GM12874 (cell line): ENCODE data around the gene TMEM220.

ENCODE experiments used
- CTCF ChIP-seq: IDR thresholded peaks from 2 replicates; pipeline ENCODE4 v1.5.1; 2011; ENCODE audit warnings: low read depth, mild to moderate bottlenecking, control low read depth, low read length, moderate library complexity; ENCODE audit not compliant: insufficient read depth

TMEM220 gene

GRCh38 chr17:10729334-10730193, at the start of gene TMEM220:
Gene TMEM220 (minus strand): TSS chr17:10730023. CDS start chr17:10729851, 172 bp downstream.
- TF ChIP-seq CTCF, result no peak

DNA sequence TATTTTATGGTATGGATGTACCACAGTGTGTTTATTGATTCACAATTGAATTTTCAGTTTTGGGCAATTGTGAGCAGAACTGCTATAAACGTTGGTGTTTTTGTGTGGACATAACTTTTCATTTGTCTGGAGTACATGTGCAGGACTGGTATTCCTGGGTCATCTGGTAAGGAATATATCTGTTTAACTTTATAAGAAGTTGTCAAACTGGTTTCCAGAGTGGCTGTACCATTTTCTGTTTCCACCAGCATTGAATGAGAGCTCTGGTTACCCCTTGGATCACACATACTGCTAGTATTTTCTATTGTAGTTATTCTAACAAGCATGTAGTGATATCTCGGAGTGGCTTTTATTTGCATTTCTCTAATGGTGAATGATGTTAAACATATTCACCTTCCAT, 49.8 kb upstream of the TMEM220 start:
- no peak for TF ChIP-seq CTCF

DNA sequence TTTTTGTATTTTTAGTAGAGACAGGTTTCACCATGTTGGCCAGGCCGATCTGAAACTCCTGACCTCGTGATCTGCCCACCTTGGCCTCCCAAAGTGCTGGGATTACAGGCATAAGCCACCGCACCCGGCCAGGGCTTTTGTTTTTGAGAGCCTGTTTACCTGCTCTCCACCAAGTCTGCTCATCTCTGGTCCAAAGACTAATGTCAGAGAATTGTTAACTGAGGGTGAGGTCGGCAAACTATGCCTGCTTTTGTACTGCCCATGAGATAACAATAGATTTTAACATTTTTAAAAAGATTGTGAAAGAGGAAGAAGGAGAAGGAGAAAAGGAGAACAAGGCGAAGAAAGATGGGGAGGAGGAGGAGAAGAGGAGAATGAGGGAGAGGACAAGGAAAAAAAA, 48.1 kb upstream of the TMEM220 start:
- TF ChIP-seq CTCF, result no peak

- TF ChIP-seq CTCF, result no peak
Observed at GRCh38 chr17:10777131-10777807, 47.4 kb upstream of the TMEM220 start.

- no peak for TF ChIP-seq CTCF
Observed at GRCh38 chr17:10776381-10776780, 46.6 kb upstream of the TMEM220 start.

DNA sequence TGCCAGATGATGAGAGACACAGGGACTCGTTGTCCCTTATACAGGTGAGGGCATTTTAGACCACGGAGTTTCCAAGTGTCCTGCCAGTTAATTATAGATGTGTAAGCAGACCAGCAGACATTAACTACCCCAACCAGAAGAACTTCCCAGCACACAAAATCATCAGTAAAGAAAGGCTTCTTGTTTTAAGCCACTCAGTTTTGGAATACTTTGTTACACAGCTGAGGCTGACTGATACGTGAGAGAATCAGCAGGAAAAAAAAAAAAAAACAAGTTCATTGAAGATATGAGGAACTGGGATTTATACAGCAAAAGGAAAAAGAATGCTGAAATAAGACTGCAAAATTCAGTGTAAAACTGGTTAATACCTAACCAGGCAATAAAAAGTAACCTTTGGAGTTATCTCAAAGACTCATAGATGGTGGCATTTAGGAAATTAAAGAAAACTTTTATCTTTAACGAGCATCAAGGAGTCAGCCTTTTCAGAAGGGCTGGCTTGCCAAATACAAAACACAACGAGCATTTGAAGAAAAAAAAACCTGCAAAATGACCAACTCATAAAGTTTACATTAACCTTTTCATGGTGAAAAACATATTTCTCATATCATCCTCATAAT, 46.0 kb upstream of the TMEM220 start:
- no peak for TF ChIP-seq CTCF

DNA sequence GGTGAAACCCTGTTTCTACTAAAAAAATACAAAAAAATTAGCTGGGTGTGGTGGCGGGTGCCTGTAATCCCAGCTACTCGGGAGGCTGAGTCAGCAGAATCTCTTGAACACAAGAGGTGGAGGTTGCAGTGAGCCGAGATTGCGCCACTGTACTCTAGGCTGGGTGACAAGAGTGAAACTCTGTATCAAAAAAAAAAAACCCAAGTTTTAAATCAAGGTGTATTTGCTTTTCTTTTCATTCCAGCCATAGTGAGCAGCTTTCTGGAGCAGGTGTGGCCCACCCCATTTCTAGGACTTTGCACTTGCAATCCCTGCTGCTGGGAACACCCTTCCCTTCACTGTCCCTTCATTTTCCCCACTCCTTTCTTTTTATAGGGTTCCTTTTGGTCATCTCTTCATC, 45.2 kb upstream of the TMEM220 start:
- no peak for TF ChIP-seq CTCF
